NK-92 treated with Interleukin-12 subunit alpha and Interleukin-12 subunit beta, amount 100 ng/mL, for 24 hours (cell line): Measurements from ENCODE around the gene KRTAP16-1.

Experiments
- DNase-seq: peaks from one replicate; lab custom pipeline; 2025; lab: John Stamatoyannopoulos, UW

KRTAP16-1 gene

DNA sequence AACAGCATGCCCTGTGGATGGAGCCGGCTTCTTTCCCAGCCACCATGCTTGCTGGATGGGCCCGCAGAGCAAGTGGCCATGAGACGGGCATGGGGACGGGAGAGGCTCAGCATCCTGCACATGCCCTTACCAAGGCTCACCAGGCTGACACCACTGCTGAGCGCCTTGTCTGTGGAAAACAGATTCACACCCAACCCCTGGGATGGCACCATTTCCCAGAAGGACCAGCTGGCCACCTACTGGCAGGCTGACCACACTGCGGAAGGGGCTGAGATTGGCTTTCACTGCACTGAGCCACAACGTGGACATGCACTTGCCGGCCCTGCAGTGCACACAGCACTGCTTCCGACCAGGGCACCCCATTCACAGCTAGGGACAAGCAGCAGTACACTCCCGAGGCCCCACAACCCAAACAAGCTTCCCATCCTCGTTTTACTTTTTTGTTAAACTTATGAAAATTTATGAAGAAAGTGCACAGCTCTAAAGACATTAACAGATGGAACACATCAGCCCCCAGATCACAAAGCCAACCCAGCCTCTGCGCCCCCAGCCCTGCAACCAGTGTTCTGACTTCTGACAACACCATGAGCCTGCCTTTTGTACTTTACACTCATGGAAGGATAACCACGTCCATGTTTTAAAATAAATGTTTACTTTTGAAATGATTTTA is 20.3 kb upstream of the KRTAP16-1 start:
- DNase-seq: no peak

DNA sequence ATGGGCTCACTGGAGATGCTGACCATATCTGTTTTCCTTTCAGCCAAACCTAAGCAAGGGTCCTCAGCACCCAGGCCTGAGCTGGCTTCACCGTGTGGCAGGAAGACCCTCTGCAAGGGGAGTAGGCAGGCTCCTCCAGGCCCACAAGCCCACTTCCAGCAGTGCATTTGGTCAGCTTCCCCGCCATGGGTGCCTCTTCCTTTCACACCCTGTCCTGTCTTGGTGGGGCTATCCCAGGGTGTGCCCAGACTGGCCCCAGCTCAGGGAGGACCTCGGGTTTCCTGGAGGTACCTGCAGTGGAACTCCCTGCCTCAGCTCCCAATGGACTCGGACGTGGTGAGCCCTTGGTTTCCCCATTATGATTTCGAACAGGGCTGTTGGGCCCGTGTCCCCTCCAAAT is 19.1 kb upstream of the KRTAP16-1 start:
- DNase-seq: no peak

DNA sequence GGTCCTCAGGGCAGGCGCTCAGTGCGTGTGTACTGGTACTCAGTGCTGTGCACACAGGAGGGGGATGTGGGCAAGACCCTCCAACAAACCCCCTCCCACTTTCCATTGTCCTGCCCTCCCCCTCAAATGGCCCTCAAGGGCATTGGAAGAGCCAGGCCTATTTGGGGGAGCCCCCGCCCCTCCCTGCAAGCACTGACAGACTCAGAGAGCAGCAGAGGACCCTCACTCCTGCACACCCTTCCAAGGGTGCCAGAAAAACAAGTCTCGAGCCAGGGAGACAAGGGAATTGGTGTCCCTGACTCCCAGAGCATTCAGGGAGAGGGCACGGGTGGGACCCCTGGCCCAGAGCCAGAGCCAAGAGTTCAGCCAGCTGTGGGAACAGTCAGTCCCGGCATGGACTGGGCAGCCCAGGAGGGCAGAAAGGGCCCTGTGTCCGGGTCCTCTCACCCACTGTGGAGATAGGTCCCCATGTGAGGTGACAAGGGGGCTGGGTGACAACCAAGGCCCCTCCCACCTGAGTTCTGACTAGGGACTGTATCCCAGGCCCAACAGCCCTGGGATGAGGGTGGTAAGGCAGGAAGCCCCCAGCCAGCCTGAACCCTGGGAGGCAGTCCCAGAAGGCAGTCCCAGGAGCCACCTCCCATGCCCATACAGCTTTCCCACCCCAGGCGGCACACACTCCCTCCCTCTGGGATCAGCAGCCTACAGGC is 18.5 kb upstream of the KRTAP16-1 start:
- DNase-seq: no peak

DNA sequence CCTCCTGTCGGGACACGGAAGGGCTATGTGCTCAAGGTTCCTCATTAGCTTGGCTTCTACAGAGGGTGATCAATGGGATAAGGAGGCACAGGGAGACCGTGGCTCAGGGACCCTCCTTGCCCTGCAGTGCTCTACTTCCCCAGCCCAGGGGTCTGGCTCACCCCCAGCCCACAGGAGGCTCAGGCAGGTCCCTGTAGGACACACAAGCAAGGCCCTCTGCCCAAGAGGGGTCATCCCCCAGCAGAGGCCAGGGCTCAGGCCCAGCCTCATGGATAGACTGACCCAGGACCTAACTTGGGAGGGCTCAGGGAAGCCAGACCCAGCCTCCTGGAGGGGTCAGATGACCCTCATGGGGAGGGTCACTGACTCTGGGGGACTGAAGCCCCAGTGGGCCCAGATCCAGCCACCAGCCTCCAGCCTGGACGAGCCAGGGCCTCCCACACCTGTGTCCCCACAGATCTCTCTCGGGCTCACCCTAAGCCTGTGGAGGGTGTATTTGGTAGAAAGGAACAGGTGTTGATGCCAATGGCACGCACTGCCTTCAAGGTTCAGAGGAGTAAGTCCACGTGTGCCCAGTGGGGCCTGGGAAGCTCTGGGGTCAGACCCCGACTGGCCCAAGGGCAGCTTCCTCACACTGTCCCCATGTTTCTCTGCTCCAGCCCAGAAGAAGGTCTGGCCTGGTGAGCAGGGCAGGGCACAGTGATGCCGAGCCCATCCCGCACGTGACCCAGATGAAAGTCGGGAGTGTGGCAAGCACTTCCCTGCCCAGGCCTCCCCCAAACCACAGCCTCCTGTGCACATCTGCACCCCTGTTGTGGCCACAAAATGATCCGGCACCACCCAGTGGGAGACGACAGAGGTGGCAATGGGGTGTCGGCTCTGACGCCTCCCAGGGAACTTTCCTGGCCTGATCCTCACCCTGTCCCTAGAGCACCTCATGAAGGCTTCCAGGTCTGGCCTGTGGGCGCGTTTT is 17.4 kb upstream of the KRTAP16-1 start:
- no peak for DNase-seq

DNA sequence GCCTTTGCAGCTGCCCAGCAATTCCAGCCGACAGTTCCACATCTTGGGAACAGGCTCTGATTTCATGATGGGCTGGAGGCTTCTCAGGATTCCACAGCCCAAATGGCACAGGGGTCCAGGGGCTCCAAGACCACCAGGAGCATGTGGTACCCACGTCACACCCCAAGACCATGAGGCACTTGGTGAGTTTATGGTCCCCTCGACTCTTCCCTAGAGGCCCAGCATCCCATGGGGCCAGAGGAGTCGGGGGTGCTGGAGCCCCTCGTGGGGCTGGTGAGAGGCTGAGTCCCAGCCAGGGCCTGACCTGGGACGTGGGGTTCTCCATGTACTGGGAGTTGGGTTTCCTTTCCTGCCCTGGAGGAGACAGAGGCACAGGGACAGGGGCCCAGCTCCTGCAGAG is 16.5 kb upstream of the KRTAP16-1 start:
- DNase-seq: no peak

DNA sequence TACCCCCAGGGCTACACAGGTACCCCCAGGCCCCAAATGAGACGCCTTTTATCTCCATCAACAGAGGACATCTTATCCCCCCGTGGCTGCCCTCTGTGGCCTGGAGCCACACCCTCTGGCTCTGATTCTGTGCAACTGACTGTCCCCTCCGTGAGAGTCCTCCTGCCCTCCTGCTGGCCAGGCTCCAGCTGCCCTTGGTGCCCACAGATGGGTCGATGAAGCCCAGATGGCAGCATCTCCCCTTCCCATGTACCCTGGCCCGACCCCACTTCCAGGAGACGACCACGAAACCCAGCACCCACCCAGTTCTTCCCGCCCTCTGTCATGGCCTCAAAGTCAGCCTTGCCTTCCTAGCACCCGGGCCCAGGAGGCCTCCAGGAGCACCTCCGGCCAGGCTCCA is 16.0 kb upstream of the KRTAP16-1 start:
- DNase-seq: no peak

DNA sequence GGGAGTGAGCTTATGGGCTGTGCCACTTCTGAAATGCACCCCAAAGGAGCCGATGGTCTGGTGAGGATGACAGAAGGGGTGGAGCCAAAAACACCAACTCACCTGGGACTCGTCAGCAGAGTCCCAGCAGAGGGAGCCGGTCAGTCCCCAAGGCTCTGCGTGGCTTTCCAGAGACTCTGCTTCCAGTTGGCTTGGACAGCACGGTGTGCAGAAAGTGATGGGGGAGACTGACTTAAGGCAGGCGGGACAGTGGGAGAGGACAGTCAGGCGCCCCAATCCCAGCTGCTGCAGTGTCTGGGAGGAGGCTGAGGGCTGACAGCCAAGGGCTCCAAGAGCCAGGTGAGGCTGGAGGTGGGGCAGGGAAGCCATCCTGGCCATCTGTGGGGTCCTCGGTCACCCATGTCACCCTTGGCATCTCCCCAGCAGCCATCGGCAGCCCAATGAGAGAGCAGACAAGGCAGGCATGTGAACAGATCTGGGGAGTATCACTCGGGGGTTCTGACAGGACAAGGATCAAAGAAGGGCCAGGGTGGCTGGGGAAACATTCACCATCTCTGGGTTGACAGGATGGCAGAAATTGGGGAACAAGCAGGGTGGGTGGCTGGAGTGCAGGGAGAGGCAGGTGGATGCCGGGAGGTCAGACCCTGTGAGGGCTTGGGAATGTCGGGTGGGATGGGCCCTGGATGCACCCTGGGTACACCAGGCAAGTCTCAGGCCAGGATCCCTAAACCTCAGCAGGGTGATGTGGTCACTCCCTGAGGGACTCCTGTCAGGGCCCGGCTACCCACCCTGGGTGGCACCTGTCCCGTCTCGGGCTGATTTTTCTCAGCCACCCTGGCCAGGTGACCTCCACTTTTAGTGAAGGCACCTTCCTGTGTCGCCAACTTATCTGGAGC is 15.3 kb upstream of the KRTAP16-1 start:
- no peak for DNase-seq

DNA sequence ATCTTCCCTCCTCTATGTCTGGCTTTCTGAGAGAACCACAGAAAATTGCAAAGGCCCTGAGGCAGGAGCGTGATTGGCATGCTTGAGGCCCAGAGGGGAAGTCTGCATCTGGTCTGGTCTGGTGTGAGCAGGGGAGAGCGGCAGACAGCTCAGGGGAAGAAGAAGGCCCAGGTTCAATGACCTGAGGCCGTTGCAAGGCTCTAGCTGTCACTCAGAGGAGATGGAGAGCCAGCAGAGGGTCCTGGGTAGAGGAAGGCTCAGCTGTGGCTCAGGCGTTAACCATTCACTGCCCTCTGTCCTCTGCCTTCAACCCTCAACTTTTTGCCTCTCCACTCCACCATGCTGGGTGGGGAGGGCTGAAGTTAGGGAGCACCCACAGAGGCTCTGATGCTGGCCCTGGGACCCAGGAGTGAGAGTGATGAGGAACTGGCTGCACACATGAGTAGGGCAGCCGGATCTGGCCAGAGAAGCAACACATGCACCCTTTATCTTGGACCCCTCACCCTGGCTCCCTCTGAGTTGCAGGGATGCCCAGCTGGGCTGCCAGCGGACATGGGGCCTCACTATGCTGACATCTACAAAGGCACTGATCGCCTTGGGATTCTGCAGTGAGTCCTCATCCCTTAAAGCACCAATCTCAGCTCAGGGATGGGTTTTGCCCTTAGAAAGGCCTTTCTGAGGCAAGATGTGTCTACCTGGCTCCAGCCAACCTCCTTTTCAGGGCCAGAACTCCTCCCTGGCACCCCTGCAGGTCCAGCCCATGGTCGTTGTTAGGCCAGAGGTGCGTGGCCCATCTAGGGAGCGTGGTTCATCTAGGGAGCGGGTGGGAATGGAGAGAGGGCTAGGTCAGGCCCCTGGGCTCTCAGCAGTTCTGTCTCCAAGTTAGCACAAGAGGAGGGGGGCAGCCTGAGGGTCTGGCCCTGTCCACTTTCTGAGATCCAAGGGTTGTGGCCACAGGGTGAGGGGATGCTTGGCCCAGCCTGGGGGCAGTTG is 14.1 kb upstream of the KRTAP16-1 start:
- no peak for DNase-seq

DNA sequence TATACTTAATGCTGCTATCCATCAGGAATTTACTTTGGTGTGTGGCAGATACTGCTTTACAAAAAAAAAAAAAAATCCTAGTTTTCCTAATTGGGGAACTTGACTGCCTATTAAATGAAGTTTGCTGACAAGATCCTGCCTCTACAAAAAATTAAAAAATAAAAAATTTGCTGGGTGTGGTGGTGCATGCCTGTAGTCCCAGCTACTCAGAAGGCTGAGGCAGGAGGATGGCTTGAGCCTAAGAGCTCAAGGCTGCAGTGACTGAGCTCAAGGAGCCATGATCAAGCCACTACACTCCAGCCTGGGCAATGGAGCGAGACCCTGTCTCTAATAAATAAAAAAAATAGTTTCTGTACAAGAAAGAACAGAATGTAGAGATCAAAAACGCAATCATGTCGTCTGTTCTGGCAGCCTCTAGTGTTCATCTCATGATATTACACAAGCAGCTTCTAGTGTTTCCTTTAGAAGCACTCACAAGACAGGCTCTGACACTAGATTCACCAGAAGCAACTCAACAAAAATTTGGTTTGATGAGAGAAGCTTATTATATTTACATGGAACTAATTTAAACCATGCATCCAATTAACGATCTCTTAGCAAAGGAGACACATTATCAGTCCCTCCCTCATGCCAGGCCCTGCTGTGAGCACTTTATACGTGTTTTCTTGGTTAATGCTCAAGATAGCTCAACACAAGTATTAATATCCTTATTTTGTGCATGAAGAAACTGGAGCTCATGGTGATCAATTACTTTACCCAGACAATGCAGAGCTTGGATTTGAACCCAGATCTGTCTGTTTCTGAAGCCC is 13.2 kb upstream of the KRTAP16-1 start:
- no peak for DNase-seq

DNA sequence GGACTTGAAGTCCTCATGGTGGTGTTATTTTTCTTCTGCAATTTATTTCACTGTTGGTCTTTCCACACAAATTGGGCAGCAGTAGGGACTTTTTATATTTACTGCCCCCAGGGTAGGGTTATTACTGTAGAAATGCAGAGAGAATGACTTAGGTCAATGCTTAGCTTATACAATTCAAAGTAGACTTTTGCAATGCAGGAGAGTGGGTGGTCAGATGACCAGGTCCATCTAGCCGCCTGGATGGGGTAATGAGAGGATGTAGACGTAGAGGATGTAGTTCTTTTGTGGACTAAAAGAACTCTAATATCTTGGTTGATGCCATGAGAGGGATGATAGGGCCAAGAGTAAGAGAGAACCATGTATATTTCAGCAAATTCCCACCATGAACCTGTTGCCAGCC is 9.1 kb upstream of the KRTAP16-1 start:
- no peak for DNase-seq

DNA sequence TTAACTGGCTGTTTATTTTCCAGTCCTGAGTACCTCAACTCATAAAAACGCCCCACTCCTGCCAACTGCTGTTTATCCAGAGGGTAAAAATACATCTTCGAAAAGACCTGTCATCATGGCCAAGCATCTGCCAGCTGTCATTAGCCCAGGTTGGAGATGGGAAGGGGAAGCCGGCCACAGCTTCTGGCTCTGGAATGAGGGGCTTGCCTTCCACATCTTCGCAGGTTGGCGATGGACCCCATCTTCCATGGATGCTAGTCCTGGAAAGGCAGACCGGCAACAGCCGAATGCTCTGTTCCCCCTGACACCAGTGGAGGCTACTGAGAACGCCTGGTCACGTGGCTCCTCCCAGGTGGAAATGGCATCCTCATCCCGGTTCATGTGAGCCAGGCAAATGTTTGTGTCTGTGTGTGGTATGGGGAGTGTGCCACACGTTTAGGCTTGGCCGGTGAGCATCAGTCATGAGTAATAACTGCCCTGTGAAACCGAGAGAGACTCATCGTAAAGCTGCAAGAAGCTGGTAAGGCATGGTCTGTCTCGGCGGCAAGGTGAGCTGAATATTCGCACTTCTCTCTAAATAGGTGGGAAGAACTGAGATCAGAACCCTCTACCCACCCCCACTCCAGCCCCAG is 6.8 kb upstream of the KRTAP16-1 start:
- no peak for DNase-seq

DNA sequence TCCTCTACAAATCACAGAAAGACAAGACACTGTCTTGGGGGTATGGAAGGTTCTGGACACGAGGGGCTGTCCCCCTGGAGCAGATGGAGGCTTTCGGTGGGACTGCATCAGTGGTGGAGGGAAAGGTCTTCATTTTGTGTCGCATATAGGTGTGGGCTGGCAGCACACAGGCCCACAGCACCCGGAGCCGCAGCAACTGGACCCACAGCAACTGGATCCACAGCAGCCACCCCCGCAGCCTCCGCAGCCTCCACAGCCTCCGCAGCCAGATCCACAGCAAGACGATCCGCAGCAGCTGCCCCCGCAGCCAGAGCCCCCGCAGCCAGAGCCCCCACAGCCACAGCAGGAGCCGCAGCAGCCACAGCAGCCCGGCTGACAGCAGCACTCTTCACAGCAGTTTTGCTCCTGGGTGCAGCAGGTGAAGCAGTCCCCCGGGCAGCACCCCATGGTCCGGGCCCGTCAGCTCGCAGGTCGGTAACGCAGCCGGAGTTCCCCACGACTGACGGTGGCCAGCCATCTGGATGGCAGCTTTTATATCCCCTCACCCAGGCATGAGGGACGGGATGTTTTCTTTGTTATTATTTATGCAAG is 6.2 kb upstream of the KRTAP16-1 start, which contains the start of gene KRTAP17-1:
KRTAP17-1 (minus strand) TSS at position 507 of the 591 bp plus-strand sequence; CDS start at position 447, 60 bp downstream.
- no peak for DNase-seq

DNA sequence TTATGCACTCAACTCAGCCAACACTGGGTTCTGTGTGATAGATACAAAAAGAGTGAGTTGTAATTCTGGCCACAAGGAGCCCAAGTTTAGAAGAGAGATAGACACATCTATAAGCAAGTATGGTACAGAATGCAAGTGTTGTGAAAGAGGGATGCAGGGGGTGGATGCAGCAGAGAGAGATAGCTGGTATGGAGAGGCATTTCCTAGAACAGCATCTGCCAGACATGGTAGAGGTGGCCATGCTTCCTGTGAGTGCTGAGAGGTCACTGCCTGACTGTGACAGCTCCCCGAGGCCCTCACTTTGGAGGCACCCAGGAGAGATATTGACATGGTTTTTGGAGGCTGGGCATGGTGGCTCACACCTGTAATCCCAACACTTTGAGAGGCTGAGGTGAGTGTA is 2.0 kb upstream of the KRTAP16-1 start:
- DNase-seq: no peak

DNA sequence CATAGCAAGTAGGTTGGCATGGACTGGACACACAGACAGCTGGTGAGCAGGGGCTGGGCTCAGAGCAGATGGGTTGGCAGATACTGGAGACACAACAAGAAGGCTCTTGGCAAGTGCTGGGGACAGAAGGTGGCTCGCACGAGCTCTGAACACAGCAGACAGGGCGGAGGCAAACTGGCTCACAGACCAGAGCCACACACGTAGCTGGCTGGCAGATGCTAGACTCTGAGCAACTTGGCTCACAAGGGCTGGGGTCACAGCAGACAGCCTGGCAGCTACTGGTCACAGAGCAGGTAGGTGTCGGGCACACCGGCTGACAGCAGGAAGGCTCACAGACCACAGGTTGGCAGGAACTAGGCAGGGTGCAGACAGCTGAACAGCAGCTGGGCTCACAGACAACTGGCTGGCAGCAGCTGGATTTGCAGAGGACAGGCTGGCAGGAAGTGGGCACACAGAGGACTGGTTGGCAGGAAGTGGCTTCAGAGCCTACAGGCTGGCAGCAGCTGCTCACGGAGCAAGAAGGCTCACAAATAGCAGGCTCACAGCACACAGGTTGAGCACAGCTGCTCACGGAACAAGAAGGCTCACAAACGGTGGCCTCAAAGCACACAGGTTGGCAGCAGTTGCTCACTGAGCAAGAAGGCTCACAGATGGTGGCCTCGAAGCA is 725 bp downstream of the KRTAP16-1 start:
- DNase-seq: peak; percentile 37

DNA sequence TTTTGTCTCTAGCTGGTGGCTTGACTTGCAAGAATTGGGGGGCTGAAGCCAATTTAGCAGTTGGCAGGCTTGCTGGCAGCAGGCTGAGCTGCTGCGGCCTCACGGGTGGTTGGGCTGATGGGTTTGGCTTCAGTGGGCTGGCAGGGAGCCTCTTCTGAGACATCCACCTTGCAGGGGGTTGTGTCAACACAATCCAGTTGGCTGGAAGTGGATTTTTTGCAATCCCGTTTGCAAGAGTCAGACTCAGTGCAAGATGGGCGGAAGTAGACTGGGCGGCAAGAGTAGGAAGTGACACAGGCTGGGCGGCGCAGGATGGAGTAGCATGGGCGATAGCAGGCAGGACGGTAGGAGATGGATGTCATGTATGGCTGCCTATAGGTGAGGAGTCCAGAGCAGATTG is 1.5 kb downstream of the KRTAP16-1 start:
- DNase-seq: no peak

DNA sequence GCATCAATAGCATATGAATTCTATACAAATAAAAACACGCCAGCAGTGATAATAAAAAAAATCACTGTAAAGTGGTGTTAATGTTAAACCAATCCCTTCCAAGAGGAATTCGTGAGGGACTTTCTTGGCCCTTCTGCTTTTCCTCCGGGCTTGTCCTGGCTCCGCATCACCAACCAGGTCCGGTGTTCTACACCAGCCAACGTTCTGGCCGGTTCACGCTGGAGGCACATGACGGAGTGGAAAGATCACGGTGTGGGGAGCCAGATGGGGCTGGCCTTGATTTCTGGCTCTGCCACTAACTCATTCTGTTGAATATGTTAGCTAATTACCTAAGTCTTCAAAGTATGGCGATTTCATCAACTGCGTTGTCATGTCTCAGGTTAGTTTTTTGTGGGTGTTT is 5.0 kb downstream of the KRTAP16-1 start:
- DNase-seq: no peak

DNA sequence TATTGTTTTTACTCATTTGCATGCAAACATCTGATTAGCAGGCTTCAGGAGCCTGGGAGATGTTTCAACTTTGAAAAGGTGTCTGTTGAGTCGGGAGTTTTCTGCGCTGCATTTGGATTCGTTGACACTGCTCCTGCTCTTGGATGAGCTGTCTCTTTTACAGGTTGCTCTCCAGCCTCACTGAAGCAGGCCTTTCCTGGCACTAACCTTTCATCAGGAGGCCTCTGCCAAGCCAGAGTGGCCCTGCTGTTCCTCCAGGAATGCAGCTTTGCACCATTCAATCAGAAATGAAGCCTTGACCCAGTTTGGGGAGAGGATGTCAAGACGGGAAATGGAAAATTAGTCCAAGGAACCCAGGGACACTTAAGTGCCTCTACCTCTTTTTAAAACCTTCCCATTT is 6.1 kb downstream of the KRTAP16-1 start:
- no peak for DNase-seq
